GM13976 (cell line): Measurements from ENCODE around the gene CEP85L.

Source experiments
- DNase-seq: peaks from one replicate; pipeline ENCODE4 v3.0.0; 2012; ENCODE audit warnings: low spot score
- CTCF ChIP-seq: IDR thresholded peaks from 2 replicates; pipeline ENCODE4 v1.5.1; 2012; ENCODE audit warnings: borderline replicate concordance, mild to moderate bottlenecking; ENCODE audit not compliant: insufficient read depth; ENCODE audit errors: extremely low read depth, missing control alignments, control extremely low read depth
- in situ Hi-C: fragments of 300-500 bp; cut with MboI; formaldehyde crosslinking; loops from one replicate; pipeline ENCODE4 v1.12.0; 2022; ENCODE audit warnings: low sequenced_read_pairs, mixed read lengths, inconsistent platforms; ENCODE audit not compliant: unreplicated experiment

CEP85L gene

GRCh38 chr6:118553132-118553531 is 98.3 kb downstream of the CEP85L start:
- in situ Hi-C loops = loop anchor here (10.0 to 25.0 kb wide), 2 partner anchors 234 to 268 kb away; no protein-coding TSS in a partner anchor
- no peak for TF ChIP-seq CTCF
- no peak for DNase-seq

- DNase-seq = peak; percentile 48
- in situ Hi-C loops = loop anchor here (10.0 to 25.0 kb wide), 2 partner anchors 236 to 267 kb away; no protein-coding TSS in a partner anchor
- peak; percentile 4 for TF ChIP-seq CTCF
Measured at GRCh38 chr6:118551063-118552053, 100.0 kb downstream of the CEP85L start.

- DNase-seq = no peak
- in situ Hi-C loops = no loop called here
- no peak for TF ChIP-seq CTCF
Measured at GRCh38 chr6:118548613-118549012, 102.8 kb downstream of the CEP85L start.

- TF ChIP-seq CTCF = no peak
- in situ Hi-C loops = no loop called here
- DNase-seq = no peak
Measured at GRCh38 chr6:118548136-118548535, 103.3 kb downstream of the CEP85L start, which contains the start of gene PLN. Gene PLN, plus strand, starts transcription at chr6:118548296. Its CDS starts 10,626 bp downstream, at chr6:118558922.

GRCh38 chr6:118546880-118547218 is 104.5 kb downstream of the CEP85L start:
- in situ Hi-C loops = no loop called here
- no peak for DNase-seq
- no peak for TF ChIP-seq CTCF

GRCh38 chr6:118546164-118546879 is 105.1 kb downstream of the CEP85L start:
- no peak for DNase-seq
- in situ Hi-C loops = no loop called here
- TF ChIP-seq CTCF = no peak
